ENCODE results near the gene PTPRO. TPM values are rescaled to one million over a fixed set of nuclear protein-coding genes. Genes with fewer than 3 reads are reported as not detected.

Gene PTPRO
- total RNA-seq, 1 donor from 2014 or later: 20.2 TPM

DNA sequence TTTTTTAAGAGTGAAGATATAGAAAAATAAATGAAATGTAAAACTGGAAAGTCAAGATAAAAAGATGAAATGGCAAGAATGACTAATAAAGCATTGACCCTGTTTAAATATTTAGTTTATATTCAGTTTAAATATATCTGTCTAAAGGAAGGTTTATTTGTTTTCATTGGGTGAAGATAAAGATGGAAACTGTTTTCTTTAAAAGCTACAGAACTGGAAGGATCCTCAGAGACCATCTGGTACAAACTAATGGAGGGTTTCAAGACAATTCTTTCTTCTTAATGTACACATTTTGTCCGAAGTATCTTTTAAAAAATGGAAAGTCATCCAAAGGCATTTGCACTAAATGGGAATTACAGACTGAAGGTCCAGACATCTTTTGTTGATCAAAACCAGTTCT is 324.3 kb downstream of the PTPRO start:
- no peak for DNase-seq (ENCODE audit: low spot score)

Other genes starting within 250 kb of the PTPRO start
- 33.7 TPM for gene RERG, start 101.1 kb upstream of the PTPRO start, total RNA-seq (ENCODE audit: insufficient read depth, low replicate concordance)